CD14-positive monocyte (primary cell): ENCODE results near the gene CDH5. TPM values are rescaled to one million over a fixed set of nuclear protein-coding genes. Genes with fewer than 3 reads are reported as not detected.

Source experiments
- DNase-seq, 3 donors: peaks; one replicate each; pipeline ENCODE4 v3.0.0-alpha.2; 2011 to 2022
- H2AFZ ChIP-seq: 2 replicates; pipeline ENCODE4 v1.6.0; 2012; ENCODE audit warnings: mild to moderate bottlenecking, low read depth, low read length, inconsistent platforms; ENCODE audit not compliant: insufficient read depth, poor library complexity, severe bottlenecking
- H3K27ac ChIP-seq, 2 donors: 1 replicate in 1 of 2; 2 replicates in 1 of 2; pipeline ENCODE4 v1.5.1; 2012 to 2013; ENCODE audit warnings: low read length in 2 of 2, control low read depth in 1 of 2, inconsistent platforms in 1 of 2, low read depth in 1 of 2, mild to moderate bottlenecking in 1 of 2
- H3K27me3 ChIP-seq, 2 donors: one replicate each; pipeline versions ENCODE4 v1.6.0 to v1.6.1; 2011 to 2013; ENCODE audit warnings: low read length in 2 of 2; ENCODE audit not compliant: control insufficient read depth in 2 of 2, insufficient read depth in 2 of 2
- H3K36me3 ChIP-seq, 2 donors: replicated peaks in 1 of 2; 1 replicate in 1 of 2; 2 replicates in 1 of 2; pipeline versions ENCODE4 v1.5.1 to v1.6.1; 2012 to 2013; ENCODE audit warnings: low read length in 2 of 2, control low read depth in 1 of 2, inconsistent platforms in 1 of 2, mild to moderate bottlenecking in 1 of 2; ENCODE audit not compliant: insufficient read depth in 2 of 2, control insufficient read depth in 1 of 2
- H3K4me1 ChIP-seq, 2 donors: 1 replicate in 1 of 2; 2 replicates in 1 of 2; pipeline versions ENCODE4 v1.5.1 to v1.6.1; 2012 to 2013; ENCODE audit warnings: low read length in 2 of 2, control low read depth in 1 of 2, inconsistent platforms in 1 of 2, mild to moderate bottlenecking in 1 of 2, moderate library complexity in 1 of 2; ENCODE audit not compliant: insufficient read depth in 2 of 2, control insufficient read depth in 1 of 2
- H3K4me2 ChIP-seq: replicated peaks from 2 replicates; pipeline ENCODE3; 2012; ENCODE audit warnings: low read length, moderate library complexity, mild to moderate bottlenecking; ENCODE audit not compliant: poor library complexity, severe bottlenecking; ENCODE audit errors: extremely low read depth
- H3K4me3 ChIP-seq, 3 experiments: fragments of 200-600 bp in 1 of 3; sonication (generic) in 1 of 3; replicated peaks in 1 of 3; 1 replicate in 2 of 3; 2 replicates in 1 of 3; pipeline ENCODE4 v1.5.1; 2011 to 2013; ENCODE audit warnings: low read length in 3 of 3, mild to moderate bottlenecking in 3 of 3, control low read depth in 2 of 3, low read depth in 2 of 3, inconsistent platforms in 1 of 3, moderate library complexity in 1 of 3
- H3K79me2 ChIP-seq: 2 replicates; pipeline ENCODE4 v1.6.0; 2012; ENCODE audit warnings: mild to moderate bottlenecking, control low read depth, inconsistent platforms, low read length, moderate library complexity; ENCODE audit not compliant: insufficient read depth
- H3K9ac ChIP-seq: 2 replicates; pipeline ENCODE4 v1.6.0; 2017; ENCODE audit warnings: low read length, mild to moderate bottlenecking; ENCODE audit not compliant: insufficient read depth, poor library complexity, severe bottlenecking
- H3K9me3 ChIP-seq, 2 donors: replicated peaks in 1 of 2; 1 replicate in 1 of 2; 2 replicates in 1 of 2; pipeline versions ENCODE4 v1.5.1 to v1.6.1; 2012 to 2013; ENCODE audit warnings: low read length in 2 of 2, control low read depth in 1 of 2; ENCODE audit not compliant: control insufficient read depth in 1 of 2, insufficient read depth in 1 of 2
- H4K20me1 ChIP-seq: 2 replicates; pipeline ENCODE4 v1.6.0; 2012; ENCODE audit warnings: mild to moderate bottlenecking, low read length, control low read depth, moderate library complexity; ENCODE audit not compliant: insufficient read depth
- H3K27ac Mint-ChIP-seq, 7 donors: one replicate each; pipeline ENCODE4 v1.8.0; 2020; ENCODE audit warnings: mild to moderate bottlenecking in 7 of 7, mixed read lengths in 7 of 7, moderate library complexity in 6 of 7, inconsistent platforms in 2 of 7
- H3K27me3 Mint-ChIP-seq, 3 donors: one replicate each; pipeline ENCODE4 v1.8.0; 2021 to 2022; ENCODE audit warnings: low read depth in 3 of 3, mild to moderate bottlenecking in 3 of 3, mixed read lengths in 3 of 3, moderate library complexity in 3 of 3, inconsistent platforms in 1 of 3
- H3K36me3 Mint-ChIP-seq, 2 donors: one replicate each; pipeline ENCODE4 v1.8.0; 2020; ENCODE audit warnings: mixed read lengths in 2 of 2, inconsistent platforms in 1 of 2, mild to moderate bottlenecking in 1 of 2
- H3K4me1 Mint-ChIP-seq: one replicate; pipeline ENCODE4 v1.8.0; 2020; ENCODE audit warnings: mild to moderate bottlenecking, mixed read lengths
- H3K4me3 Mint-ChIP-seq, 2 donors: one replicate each; pipeline ENCODE4 v1.8.0; 2020; ENCODE audit warnings: mild to moderate bottlenecking in 2 of 2, mixed read lengths in 2 of 2, moderate library complexity in 1 of 2
- H3K9me3 Mint-ChIP-seq, 7 donors: one replicate each; pipeline ENCODE4 v1.8.0; 2020 to 2022; ENCODE audit warnings: mixed read lengths in 7 of 7, mild to moderate bottlenecking in 6 of 7, moderate library complexity in 6 of 7, inconsistent platforms in 2 of 7
- CTCF ChIP-seq: fragments of 200-600 bp; IDR thresholded peaks from one replicate; pipeline ENCODE4 v1.8.0; 2022; ENCODE audit warnings: antibody characterized with exemption, mild to moderate bottlenecking
- WGBS: methylation state at CpG from one replicate; pipeline ENCODE4 v1.1.5; 2013; ENCODE audit warnings: missing lambda C conversion rate; ENCODE audit not compliant: insufficient coverage; 5-methylcytosine and 5-hydroxymethylcytosine counted together
- intact Hi-C, 2 donors: fragments of 100-400 bp; cut with micrococcal nuclease; formaldehyde crosslinking; loops; one replicate each; pipeline versions ENCODE4 v1.15.0 to v1.15.1; 2023
- polyA plus RNA-seq, 3 donors: library from polyadenylated mRNA; depleted of rRNA in 1 of 3; unstranded in 2 of 3; stranded (reverse) in 1 of 3; fragments of 300-500 nt in 2 of 3; fragments of >200 nt in 1 of 3; fragmentation: Illumina TruSeq in 2 of 3; gene quantifications; 1 replicate in 2 of 3; 2 replicates in 1 of 3; pipeline ENCODE4 v1.2.3, GENCODE V29; 2012 to 2021

Gene CDH5
- polyA plus RNA-seq, 3 donors: 0.12 to 0.22 TPM; not detected in 1

DNA sequence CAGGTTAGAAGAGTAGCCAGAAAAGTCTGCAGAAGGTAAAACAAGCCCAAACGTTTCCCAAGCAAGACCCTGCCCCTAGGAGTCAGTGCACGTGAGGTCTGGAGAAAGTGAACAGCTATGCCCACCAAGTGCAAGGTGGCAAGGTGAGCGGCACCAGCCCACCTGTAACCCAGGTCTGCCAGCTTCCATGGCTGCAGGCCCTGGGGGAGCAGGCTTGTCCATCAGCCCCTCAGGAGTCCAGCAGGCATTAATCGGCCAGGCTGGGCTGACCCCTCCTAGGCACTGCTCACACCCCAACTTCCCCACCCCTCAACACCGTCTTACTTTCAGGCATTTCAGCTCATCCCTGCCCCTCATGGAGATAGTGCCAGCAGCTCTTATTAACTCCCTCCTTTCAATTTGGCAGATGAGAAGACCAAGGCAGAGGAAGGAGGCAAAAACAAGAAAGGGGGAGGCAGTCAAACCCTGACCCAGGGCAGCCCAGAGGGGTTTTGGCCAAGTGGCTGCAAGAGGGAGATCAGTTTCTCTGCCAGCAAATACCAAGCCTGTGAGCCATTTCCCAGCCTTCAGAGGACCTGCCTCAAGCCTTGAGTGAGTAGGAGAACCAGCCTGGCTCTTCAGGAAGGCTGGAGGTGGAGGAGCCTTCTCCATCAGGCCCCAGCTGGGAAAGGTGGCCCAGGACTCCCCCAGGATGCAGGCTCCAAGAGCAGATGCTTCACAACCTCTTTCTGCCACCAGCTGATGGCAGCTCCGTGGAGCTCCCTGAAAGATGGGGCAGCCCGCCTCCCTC is 75.3 kb downstream of the CDH5 start:
- H3K4me2 ChIP-seq: no peak overlapping the region
- Mint-ChIP-seq H3K9me3 (no peaks in the 10 kb centered on the region), H3K27ac (no peak overlapping the region), H3K4me1 (no peaks in the 10 kb centered on the region), H3K4me3 (no peak overlapping the region), H3K27me3 (peaks cover 23 to 33% (median 32%) of the 10 kb centered on the region in 3 donors), H3K36me3 (no peaks in the 10 kb centered on the region)
- intact Hi-C loops: no loop called here
- H3K36me3 ChIP-seq: no peaks in the 10 kb centered on the region
- H3K27ac ChIP-seq: no peak overlapping the region
- no peaks in the 10 kb centered on the region for H4K20me1 ChIP-seq
- no peaks in the 10 kb centered on the region for H3K79me2 ChIP-seq
- WGBS: 88% methylated on average over 5 of the region's 7 CpGs
- no peak for DNase-seq
- H3K4me3 ChIP-seq: no peak overlapping the region
- no peak overlapping the region for H3K9ac ChIP-seq
- no peak for TF ChIP-seq CTCF
- H3K9me3 ChIP-seq: no peaks in the 10 kb centered on the region
- no peak overlapping the region for H2AFZ ChIP-seq
- H3K4me1 ChIP-seq: no peaks in the 10 kb centered on the region
- H3K27me3 ChIP-seq: peaks cover 0 to 2% of the 10 kb centered on the region in 2 donors

- no peaks in the 10 kb centered on the region for H3K9me3 Mint-ChIP-seq
- Histone ChIP-seq H3K27ac (no peak overlapping the region), H3K4me2 (no peak overlapping the region), H3K27me3 (peaks cover 0 to 4% of the 10 kb centered on the region in 2 donors), H3K79me2 (no peaks in the 10 kb centered on the region), H3K36me3 (no peaks in the 10 kb centered on the region), H4K20me1 (no peaks in the 10 kb centered on the region), H3K9ac (no peak overlapping the region), H3K4me1 (no peaks in the 10 kb centered on the region), H3K4me3 (no peak overlapping the region), H2AFZ (no peak overlapping the region), H3K9me3 (no peaks in the 10 kb centered on the region)
- TF ChIP-seq CTCF: no peak
- no peak overlapping the region for H3K4me3 Mint-ChIP-seq
- H3K36me3 Mint-ChIP-seq: no peaks in the 10 kb centered on the region
- no CpG with 5 or more reads among the region's 6 CpGs for WGBS
- H3K27ac Mint-ChIP-seq: no peak overlapping the region
- DNase-seq: no peak
- intact Hi-C loops: no loop called here
- no peaks in the 10 kb centered on the region for H3K4me1 Mint-ChIP-seq
- peaks cover 27 to 35% (median 29%) of the 10 kb centered on the region in 3 donors for H3K27me3 Mint-ChIP-seq
Measured at GRCh38 chr16:66442502-66443268, 76.2 kb downstream of the CDH5 start.
